ENCODE data around the gene BOD1L1.
A peak's percentile ranks its signal among the peaks of the same experiment; 100 is the strongest.

The BOD1L1 gene

GRCh38 chr4:13627606-13628311, at the start of gene BOD1L1:
Gene BOD1L1 (minus strand): TSS chr4:13627725. CDS start chr4:13627587, 138 bp downstream.
- DNase-seq: peak; percentile 55 to 94 (median 89)

DNA sequence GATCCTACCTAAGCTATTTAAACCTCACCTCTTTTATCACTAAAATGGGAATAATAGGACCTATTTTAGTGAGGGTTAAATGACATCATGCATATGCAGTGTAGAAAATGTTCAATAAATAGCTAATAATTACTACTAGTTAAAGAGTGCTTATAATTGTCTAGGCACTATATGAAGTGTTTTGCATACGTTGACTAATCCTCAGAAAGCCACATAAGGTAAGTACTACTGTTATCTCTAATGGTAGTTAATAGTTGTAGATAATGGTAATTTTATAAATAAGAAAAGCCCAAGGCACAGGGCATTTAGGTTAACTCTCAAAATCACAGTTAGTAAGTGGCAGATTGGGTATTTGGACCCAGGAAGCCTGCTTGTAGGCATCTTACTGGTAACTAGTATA, 47.4 kb upstream of the BOD1L1 start:
- no peak for DNase-seq

DNA sequence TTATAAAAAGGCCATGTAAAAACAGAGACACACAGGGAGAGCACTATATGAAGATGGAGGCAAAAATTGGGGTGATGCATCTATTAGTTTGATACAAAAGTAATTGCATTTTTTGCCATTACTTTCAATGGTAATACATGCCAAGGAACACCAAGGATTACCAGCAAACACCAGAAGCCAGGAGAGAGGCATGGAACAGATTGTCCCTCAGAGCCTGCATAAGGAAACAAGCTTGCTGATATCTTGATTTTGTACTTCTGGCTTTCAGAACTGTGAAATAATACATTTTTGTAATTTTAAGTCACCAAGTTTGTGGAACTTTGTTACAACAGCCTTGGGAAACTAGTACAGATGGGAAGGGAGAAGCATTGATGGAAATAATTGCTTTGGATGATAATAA, 45.6 kb upstream of the BOD1L1 start:
- no peak for DNase-seq

GRCh38 chr4:13670456-13671160, 43.1 kb upstream of the BOD1L1 start:
- DNase-seq: no peak

DNA sequence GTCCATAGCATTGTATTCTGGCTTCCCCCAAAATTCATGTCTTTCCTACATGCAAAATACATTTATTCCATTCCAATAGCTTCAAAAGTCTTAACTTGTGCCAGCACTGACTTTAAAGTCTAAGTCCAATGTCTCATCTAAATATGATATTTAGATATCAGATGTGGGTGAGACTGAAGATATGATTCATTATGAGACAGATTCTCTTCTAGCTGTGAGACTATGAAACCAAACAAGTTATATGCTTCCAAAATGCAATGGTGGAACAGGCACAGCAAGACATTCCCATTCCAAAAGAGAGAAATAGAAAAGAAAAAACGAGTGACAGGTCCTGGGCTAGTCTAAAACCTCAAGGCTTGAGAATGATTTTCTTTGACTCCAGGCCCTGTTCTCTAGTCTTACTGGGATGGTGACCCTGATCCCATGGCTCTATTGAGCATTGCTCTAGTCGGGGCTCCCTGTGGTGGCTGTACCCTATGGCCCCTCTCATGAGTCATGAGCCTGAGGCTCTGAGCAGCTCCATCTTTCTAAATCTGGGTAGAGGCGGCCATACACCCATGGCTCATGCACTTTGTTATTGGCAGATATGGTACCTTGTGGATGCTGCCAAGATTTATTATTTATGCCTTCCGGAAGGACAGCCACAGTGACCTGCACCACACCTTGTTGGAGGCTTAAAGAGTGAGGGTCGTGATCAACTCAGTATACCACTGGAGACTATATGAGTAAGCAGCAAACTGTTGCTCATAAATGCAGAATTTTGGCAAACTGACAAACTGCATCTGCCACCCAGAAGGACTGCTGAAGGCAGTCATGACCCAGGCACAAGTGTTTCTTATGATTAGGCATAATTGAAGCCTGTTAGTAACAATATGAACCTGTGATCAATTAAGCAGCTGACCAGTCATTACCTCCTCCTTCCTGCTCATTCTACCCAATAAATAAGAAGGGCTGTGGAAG, 38.5 kb upstream of the BOD1L1 start:
- peak in 1 of 58 donors; percentile 17 for DNase-seq

- no peak for DNase-seq
Observed at GRCh38 chr4:13659341-13660070, 32.0 kb upstream of the BOD1L1 start.

DNA sequence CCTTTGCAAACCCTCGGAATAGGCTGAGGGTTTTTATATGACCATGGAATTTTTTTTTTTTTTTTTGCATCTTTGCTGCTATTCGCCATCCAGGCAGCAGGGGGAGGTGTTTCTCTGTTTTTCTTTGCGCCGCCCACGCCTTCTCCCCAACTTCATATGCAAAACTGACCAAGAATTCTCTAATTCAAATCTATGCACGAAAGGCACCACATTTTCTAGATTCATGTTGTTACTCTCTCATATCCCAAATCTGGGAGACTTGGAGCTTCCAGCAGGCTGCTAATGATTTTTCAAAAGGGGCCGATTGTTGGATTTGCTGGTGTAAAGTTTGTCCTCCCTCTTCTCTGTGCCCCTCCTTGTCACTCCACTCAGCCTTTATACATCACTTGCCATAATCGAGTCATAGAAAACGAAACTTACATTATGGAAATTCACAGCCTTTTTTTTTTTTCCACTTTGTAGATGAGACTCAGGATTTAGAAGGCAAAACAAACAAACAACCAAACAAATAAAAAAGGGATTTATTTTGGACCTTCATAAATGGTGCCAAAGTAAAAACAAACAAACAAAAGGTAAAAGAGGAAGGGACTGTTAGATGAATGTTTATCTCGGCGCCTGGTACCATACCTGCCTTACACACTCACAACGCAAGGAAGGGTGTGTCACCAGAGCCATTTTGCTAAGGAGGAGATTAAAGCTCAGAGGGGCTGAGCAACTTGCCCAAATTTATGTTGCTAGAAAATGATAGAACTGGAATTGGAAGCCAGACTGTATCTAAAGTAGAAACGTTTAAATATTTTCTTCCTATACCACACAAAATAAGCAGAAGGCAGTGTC, 29.3 kb upstream of the BOD1L1 start:
- peak in 51 of 58 donors; percentile 4 to 77 (median 32) for DNase-seq

DNA sequence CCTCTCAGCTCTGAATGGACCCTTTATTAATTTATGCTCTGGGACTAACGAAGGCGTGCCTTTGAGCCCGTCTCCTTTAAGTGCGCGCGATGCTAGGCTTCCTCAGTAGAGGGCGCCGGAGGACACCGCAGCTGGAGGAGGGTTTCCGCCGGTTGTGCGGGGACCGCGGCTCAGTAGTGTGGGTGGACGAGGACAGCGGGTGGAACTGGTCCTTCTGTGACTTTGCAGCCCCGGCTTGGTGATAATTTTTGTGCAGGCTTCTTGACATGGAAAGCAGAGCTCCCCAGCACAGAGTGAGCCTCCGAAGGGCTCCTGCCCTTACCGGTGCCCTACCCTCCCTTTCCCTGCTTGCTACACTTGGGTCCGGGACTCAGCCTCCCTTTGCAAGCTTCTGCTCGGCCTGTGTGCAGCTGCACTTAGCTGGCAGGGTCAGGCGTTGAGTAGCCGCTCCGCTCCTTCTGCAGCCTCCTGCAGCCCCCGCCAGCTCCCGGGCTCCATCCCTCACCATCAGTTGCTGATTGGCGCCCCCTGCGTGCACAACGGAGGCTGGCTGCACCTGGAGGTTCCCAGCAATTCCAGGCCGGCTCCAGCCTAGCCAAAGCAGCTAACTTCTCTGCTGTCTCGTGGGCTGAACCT, 26.8 kb upstream of the BOD1L1 start:
- DNase-seq: peak; percentile 20 to 87 (median 73)

DNA sequence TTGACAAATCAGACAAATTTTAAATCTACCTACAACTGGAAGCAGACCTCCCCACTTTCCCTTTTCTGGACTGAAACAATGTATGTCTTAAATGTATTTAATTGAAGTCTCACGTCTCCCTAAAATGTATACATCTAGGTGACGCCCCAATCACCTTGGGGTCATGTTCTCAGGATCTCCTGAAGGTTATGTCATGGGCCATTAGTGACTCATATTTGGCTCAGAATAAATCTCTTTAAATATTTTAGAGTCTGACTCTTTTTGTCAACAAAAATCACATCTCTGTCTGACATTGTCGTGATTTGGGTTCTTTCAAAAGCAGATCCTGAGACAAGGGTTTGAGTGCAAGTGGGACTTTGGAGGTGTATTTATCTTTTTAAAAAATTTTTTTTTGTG, 26.2 kb upstream of the BOD1L1 start:
- DNase-seq: no peak

DNA sequence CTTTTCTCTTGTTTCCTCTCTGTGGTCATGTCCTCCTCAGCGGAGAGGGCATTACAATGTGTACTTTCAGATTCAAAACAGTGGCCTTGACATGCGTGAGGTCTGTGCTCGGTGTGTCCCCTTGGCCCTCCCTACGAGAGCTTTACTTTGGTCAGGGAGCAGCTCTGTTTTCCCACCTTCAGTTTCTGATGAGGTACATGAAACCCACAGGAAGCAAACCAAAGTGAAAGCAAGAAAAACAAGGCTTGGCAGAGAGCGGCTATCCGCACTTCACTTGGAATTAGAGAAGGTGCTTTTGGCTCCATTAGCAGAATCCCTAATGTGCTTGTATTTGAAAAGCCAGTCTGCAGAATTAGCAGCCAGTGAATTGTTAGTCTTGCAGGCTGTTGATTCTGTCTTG, 19.5 kb upstream of the BOD1L1 start:
- peak in 1 of 58 donors; percentile 17 for DNase-seq

DNA sequence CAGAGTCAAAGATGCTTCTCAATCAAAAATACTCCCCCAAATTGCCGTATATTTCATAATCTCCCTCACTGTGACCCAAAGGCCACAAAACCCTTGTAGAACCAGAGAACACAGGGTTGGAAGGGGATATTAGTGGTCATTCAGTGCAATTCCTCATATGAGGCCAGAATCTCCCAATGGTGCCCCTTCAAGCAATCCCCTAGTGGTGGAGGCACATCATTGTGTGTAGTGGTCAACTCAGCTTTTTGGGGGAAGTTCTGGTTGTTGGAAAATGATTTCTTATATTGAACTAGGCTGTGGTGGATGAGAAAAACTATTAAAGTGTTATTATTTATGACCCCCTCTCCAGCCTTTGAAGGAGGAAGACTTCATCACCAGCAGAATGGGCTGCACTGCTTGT, 17.6 kb upstream of the BOD1L1 start:
- DNase-seq: no peak

- DNase-seq: peak in 30 of 58 donors; percentile 4 to 45 (median 16)
Observed at GRCh38 chr4:13642170-13642950, 14.8 kb upstream of the BOD1L1 start.

- DNase-seq: peak in 46 of 58 donors; percentile 1 to 73 (median 28)
Observed at GRCh38 chr4:13641084-13641483, 13.6 kb upstream of the BOD1L1 start.

DNA sequence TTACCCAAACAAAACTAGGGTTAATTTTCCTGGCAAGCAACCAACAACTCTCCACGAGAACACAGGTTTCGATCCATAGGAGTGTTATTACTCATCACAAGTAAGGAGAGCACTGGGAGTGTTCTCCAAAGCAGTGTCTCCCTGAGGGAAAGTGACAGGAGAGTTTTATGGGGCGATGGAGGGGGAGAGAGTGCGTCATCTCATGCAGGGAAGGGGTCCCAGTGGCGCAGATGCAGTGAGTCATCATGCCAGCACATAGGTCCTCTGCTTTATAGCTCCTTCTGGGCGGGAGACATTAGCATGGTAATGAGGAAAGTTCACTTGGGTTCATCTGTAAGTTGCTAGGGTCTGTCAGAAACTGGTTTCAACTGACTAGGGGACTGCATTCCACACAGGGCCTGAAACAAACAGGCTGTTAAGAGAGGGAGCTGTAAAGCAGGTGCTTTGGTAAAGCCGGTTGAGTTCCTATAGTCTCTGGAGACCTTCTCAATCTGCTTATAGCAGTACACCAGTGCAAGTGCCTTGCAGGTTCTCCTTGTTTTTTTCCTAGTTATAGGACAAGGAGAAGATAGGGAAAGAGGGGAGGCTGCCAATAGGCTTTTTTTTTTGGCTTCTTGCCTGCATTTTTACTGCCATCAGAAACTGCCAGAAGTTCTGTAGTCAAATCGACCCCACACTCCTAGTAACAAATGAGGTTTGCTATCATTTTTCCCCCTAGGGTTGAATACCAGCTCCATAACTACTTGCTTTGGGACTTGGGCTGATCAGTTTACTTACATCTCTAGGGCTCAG, 12.8 kb upstream of the BOD1L1 start:
- DNase-seq: no peak

DNA sequence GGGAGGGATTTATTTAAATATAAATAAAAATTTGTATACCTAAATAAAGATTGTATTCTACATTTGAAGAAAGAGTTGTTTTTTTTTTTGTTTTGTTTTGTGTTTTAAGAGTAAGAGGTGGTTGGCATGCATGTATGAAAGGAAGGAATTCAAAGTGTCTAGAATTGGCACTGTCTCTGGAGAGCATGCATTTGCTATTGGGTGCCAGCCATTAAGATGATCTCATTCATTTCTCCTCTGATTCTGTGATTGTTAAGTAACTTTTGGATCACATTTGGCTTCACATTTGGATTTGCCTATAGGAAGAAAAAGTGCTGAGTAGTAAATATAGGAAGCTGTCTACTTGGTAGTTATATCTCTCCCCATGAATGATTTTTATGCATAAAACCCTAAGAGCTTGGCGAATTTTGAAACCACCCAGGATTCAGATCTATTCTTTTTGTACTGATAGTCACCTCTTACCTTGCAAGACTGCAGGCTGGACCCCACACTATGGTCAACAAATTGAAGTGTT, 7.8 kb upstream of the BOD1L1 start:
- DNase-seq: peak in 1 of 58 donors; percentile 12

GRCh38 chr4:13633671-13634070, 6.1 kb upstream of the BOD1L1 start:
- DNase-seq: no peak

DNA sequence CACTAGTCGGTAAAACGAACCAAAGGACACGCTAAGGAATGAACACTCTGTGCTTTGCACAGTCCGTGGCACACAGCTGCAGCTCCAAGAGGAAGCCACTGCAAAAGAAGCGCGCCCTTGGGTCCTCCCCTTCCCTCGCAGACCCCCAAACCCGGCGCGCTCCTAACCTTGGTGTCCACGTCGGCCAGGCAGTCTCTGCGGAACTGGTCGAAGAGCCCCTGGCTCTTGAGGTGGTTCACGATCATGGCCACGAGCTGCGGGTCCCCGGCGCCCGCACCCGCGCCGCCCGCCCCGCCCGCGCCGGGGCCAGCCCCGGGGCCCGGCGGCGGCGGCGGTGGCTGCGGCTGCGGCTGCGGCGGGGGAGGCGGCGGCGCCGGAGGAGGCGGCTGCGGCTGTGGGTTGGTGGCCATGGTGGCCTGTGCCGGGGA, 333 bp downstream of the BOD1L1 start:
- DNase-seq: peak in 10 of 58 donors; percentile 7 to 45 (median 23)

Measured in anterior cingulate cortex (tissue), 58 donors.